NOMO-1 (cell line): Measurements from ENCODE around the gene KLF4.
"Not testable (repeated sequence)": the region's sequence is repeated elsewhere in the genome, so short reads cannot be mapped to it uniquely, and the experiment has no call there.

ENCODE experiments used
- DNase-seq, 2 experiments: peaks; one replicate each; lab custom pipeline; 2025; ENCODE audit not compliant: unreplicated experiment in 2 of 2; lab: John Stamatoyannopoulos, UW

KLF4 gene

GRCh38 chr9:107489687-107490605 lies at the start of gene KLF4:
Gene KLF4, minus strand, starts transcription at chr9:107489769. Its CDS starts 597 bp downstream, at chr9:107489172.
- peak; percentile 87 to 89 for DNase-seq

GRCh38 chr9:107536462-107536861 lies 46.9 kb upstream of the KLF4 start:
- DNase-seq, result no peak

GRCh38 chr9:107534510-107535078 lies 45.0 kb upstream of the KLF4 start:
- no peak for DNase-seq

GRCh38 chr9:107530679-107531078 lies 41.1 kb upstream of the KLF4 start:
- no peak for DNase-seq

- no peak for DNase-seq
Observed at GRCh38 chr9:107528686-107529085, 39.1 kb upstream of the KLF4 start.

GRCh38 chr9:107523539-107523938 lies 34.0 kb upstream of the KLF4 start:
- DNase-seq, result no peak

- DNase-seq, result no peak
Observed at GRCh38 chr9:107520186-107520585, 30.6 kb upstream of the KLF4 start.

GRCh38 chr9:107518037-107518807 lies 28.7 kb upstream of the KLF4 start:
- no peak for DNase-seq

GRCh38 chr9:107513464-107514100 lies 24.0 kb upstream of the KLF4 start:
- peak; percentile 75 to 97 for DNase-seq

- DNase-seq, result no peak
Observed at GRCh38 chr9:107504585-107505455, 15.3 kb upstream of the KLF4 start.

- no peak for DNase-seq
Observed at GRCh38 chr9:107502464-107502863, 12.9 kb upstream of the KLF4 start.

- DNase-seq, result not testable (repeated sequence)
Observed at GRCh38 chr9:107500421-107501200, 11.0 kb upstream of the KLF4 start.

GRCh38 chr9:107496976-107497375 lies 7.4 kb upstream of the KLF4 start:
- peak; percentile 37 to 47 for DNase-seq

- peak in 1 of 2 experiments; percentile 18 for DNase-seq
Observed at GRCh38 chr9:107492381-107492970, 2.9 kb upstream of the KLF4 start.

- DNase-seq, result no peak
Observed at GRCh38 chr9:107491081-107492053, 1.8 kb upstream of the KLF4 start.

GRCh38 chr9:107490606-107490970 lies 1.0 kb upstream of the KLF4 start:
- DNase-seq, result not testable (repeated sequence)

GRCh38 chr9:107489144-107489673 lies 360 bp downstream of the KLF4 start:
- peak in 1 of 2 experiments; percentile 26 for DNase-seq
